GM23338 (cell line): ENCODE data around the gene KRT25. TPM values are rescaled to one million over a fixed set of nuclear protein-coding genes. Genes with fewer than 3 reads are reported as not detected.

Source experiments
- ATAC-seq: fragments of 200-7000 bp; cut with Tn5 transposase; 3 replicates; pipeline ENCODE4 v1.9.1; 2020
- DNase-seq: peaks from one replicate; pipeline ENCODE4 v3.0.0-alpha.2; 2015; ENCODE audit warnings: low spot score
- H2AFZ ChIP-seq: fragments of 200-600 bp; sonication (generic); 2 replicates; pipeline ENCODE4 v1.8.0; 2016; ENCODE audit warnings: antibody characterized with exemption, mild to moderate bottlenecking, moderate library complexity
- H3F3A ChIP-seq: fragments of 200-600 bp; sonication (generic); replicated peaks from 2 replicates; pipeline ENCODE4 v1.8.0; 2017; ENCODE audit warnings: antibody characterized with exemption, mixed run types, low read depth
- H3K27ac ChIP-seq: fragments of 200-600 bp; sonication (generic); 2 replicates; pipeline ENCODE4 v1.6.1; 2016; ENCODE audit warnings: low read depth
- H3K27me3 ChIP-seq: fragments of 200-600 bp; sonication (generic); 2 replicates; pipeline ENCODE4 v1.8.0; 2016; ENCODE audit warnings: mild to moderate bottlenecking, mixed run types, moderate library complexity; ENCODE audit not compliant: insufficient read depth
- H3K36me3 ChIP-seq: fragments of 200-600 bp; sonication (generic); 2 replicates; pipeline ENCODE4 v1.8.0; 2016; ENCODE audit warnings: mild to moderate bottlenecking; ENCODE audit not compliant: insufficient read depth
- H3K4me1 ChIP-seq: fragments of 200-600 bp; sonication (generic); 2 replicates; pipeline ENCODE4 v1.8.0; 2016; ENCODE audit warnings: mild to moderate bottlenecking, moderate library complexity; ENCODE audit not compliant: insufficient read depth
- H3K4me2 ChIP-seq: fragments of 200-600 bp; sonication (generic); 2 replicates; pipeline ENCODE4 v1.7.1; 2017; ENCODE audit warnings: mixed run types
- H3K4me3 ChIP-seq: fragments of 200-600 bp; sonication (generic); 2 replicates; pipeline ENCODE4 v1.6.1; 2016; ENCODE audit warnings: mixed run types
- H3K79me2 ChIP-seq: fragments of 200-600 bp; sonication (generic); replicated peaks from 2 replicates; pipeline ENCODE4 v1.8.0; 2017; ENCODE audit warnings: mild to moderate bottlenecking; ENCODE audit not compliant: insufficient read depth
- H3K9me2 ChIP-seq: fragments of 200-600 bp; sonication (generic); 2 replicates; pipeline ENCODE4 v1.8.0; 2017; ENCODE audit not compliant: insufficient read depth
- H4K20me1 ChIP-seq: fragments of 200-600 bp; sonication (generic); replicated peaks from 2 replicates; pipeline ENCODE4 v1.8.0; 2017; ENCODE audit warnings: mild to moderate bottlenecking; ENCODE audit not compliant: insufficient read depth
- H3K27ac Mint-ChIP-seq: 2 replicates; pipeline ENCODE4 v1.8.0; 2020; ENCODE audit warnings: inconsistent platforms, mild to moderate bottlenecking, moderate library complexity, mixed read lengths
- H3K27me3 Mint-ChIP-seq: 3 replicates; pipeline ENCODE4 v1.8.0; 2022; ENCODE audit warnings: low read depth, mild to moderate bottlenecking, moderate library complexity, mixed read lengths, inconsistent platforms; ENCODE audit not compliant: insufficient read depth, poor library complexity
- H3K36me3 Mint-ChIP-seq: 3 replicates; pipeline ENCODE4 v1.8.0; 2021; ENCODE audit warnings: low read depth, mild to moderate bottlenecking, inconsistent platforms, moderate library complexity, mixed read lengths
- H3K4me1 Mint-ChIP-seq: 3 replicates; pipeline ENCODE4 v1.8.0; 2020; ENCODE audit warnings: mild to moderate bottlenecking, inconsistent platforms, mixed read lengths
- H3K4me3 Mint-ChIP-seq: 3 replicates; pipeline ENCODE4 v1.8.0; 2021; ENCODE audit warnings: moderate library complexity, mild to moderate bottlenecking, inconsistent platforms, mixed read lengths
- H3K9me3 Mint-ChIP-seq: 3 replicates; pipeline ENCODE4 v1.8.0; 2020; ENCODE audit warnings: moderate library complexity, mild to moderate bottlenecking, inconsistent platforms, mixed read lengths
- CREB1 ChIP-seq: fragments of 250-450 bp; sonication (Bioruptor Pico); IDR thresholded peaks from 2 replicates; pipeline ENCODE4 v1.5.0; 2020; ENCODE audit warnings: low read depth, mild to moderate bottlenecking, moderate library complexity
- EZH2 ChIP-seq: fragments of 200-600 bp; sonication (generic); IDR thresholded peaks from one replicate; pipeline ENCODE4 v1.8.0; 2017; ENCODE audit warnings: antibody characterized with exemption, mild to moderate bottlenecking, low read depth; ENCODE audit not compliant: unreplicated experiment
- JUNB ChIP-seq: IDR thresholded peaks from one replicate; pipeline ENCODE4 v1.6.1; 2016; ENCODE audit warnings: antibody characterized with exemption; ENCODE audit not compliant: unreplicated experiment
- NANOG ChIP-seq: IDR thresholded peaks from 2 replicates; pipeline ENCODE4 v1.6.1; 2016; ENCODE audit warnings: antibody characterized with exemption, borderline replicate concordance
- POLR2AphosphoS5 ChIP-seq: IDR thresholded peaks from 2 replicates; pipeline ENCODE4 v1.6.1; 2016; ENCODE audit warnings: antibody characterized with exemption, low read depth
- STAT1 ChIP-seq: IDR thresholded peaks from one replicate; pipeline ENCODE4 v1.6.1; 2016; ENCODE audit warnings: antibody characterized with exemption; ENCODE audit not compliant: unreplicated experiment
- ZNF331 ChIP-seq: fragments of 250-450 bp; sonication (Bioruptor Pico); IDR thresholded peaks from 2 replicates; pipeline ENCODE4 v1.5.0; 2020; ENCODE audit warnings: low read depth, mild to moderate bottlenecking, moderate library complexity
- polyA plus RNA-seq: library from polyadenylated mRNA; unstranded; fragments of >200 nt; fragmentation: Nextera tagmentation; extraction: Ambion mirVana; gene quantifications from 2 replicates; pipeline ENCODE4 v1.2.1, GENCODE V29; 2016
- total RNA-seq: library from RNA; depleted of rRNA; stranded (reverse); fragments of >200 nt; shearing (Covaris generic); gene quantifications from 2 replicates; pipeline ENCODE4 v1.2.3, GENCODE V29; 2014
- TF ChIP-seq, protein P1 (sequence below): fragments of 250-450 bp; sonication (Bioruptor Pico); IDR thresholded peaks from 2 replicates; pipeline ENCODE4 v1.5.0; 2020; ENCODE audit warnings: mild to moderate bottlenecking, moderate library complexity
- TF ChIP-seq, protein P2 (sequence below): IDR thresholded peaks from 2 replicates; pipeline ENCODE4 v1.6.1; 2016; ENCODE audit warnings: antibody characterized with exemption
- TF ChIP-seq, protein P3 (sequence below), 2 experiments: fragments of 200-600 bp in 1 of 2; sonication (generic) in 1 of 2; conservative IDR thresholded peaks; 2 replicates each; pipeline versions ENCODE4 v1.5.1 to v1.6.1; 2016 to 2017; ENCODE audit warnings: antibody characterized with exemption in 2 of 2, low read depth in 2 of 2, mild to moderate bottlenecking in 2 of 2, moderate library complexity in 1 of 2

The KRT25 gene
- total and polyA plus RNA-seq, 2 experiments from 2014 or later, result not detected

DNA sequence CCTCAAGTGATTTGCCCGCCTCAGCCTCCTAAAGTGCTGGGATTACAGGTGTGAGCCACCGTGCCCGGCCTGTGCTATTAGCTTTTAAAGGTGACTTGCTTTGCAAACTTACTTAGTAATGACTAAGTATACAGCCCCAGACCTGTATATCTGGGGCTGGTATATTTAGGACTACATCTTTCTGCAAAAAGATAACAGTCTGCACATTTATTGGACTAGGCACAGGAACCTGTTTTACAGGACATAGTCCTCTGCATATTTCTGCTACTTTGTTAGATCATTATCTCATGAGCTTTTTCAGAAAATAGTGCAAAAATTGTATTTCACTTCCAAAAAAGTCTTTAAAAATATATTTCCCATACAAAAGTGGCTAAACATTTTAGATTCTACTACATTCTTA, 52.9 kb downstream of the KRT25 start:
- Histone ChIP-seq H3K4me1 (no peaks in the 10 kb centered on the region), H3K4me3 (no peak overlapping the region), H3K9me2 (no peaks in the 10 kb centered on the region), H3K36me3 (no peaks in the 10 kb centered on the region), H4K20me1 (no peaks in the 10 kb centered on the region), H3K79me2 (no peaks in the 10 kb centered on the region), H2AFZ (no peak overlapping the region), H3K4me2 (no peak overlapping the region), H3K27me3 (no peaks in the 10 kb centered on the region), H3F3A (no peaks in the 10 kb centered on the region), H3K27ac (no peak overlapping the region)
- H3K27ac Mint-ChIP-seq, result no peak overlapping the region
- no peaks in the 10 kb centered on the region for H3K36me3 Mint-ChIP-seq
- H3K9me3 Mint-ChIP-seq, result no peaks in the 10 kb centered on the region
- peaks cover 4% of the 10 kb centered on the region; the same call in 1 of the 3 replicates for H3K4me1 Mint-ChIP-seq
- ATAC-seq (no peak), DNase-seq (no peak)
- TF ChIP-seq ZNF331 (CRISPR knock-in tag), result no peak
- no peak for TF ChIP-seq JUNB
- TF ChIP-seq, protein P1, sequence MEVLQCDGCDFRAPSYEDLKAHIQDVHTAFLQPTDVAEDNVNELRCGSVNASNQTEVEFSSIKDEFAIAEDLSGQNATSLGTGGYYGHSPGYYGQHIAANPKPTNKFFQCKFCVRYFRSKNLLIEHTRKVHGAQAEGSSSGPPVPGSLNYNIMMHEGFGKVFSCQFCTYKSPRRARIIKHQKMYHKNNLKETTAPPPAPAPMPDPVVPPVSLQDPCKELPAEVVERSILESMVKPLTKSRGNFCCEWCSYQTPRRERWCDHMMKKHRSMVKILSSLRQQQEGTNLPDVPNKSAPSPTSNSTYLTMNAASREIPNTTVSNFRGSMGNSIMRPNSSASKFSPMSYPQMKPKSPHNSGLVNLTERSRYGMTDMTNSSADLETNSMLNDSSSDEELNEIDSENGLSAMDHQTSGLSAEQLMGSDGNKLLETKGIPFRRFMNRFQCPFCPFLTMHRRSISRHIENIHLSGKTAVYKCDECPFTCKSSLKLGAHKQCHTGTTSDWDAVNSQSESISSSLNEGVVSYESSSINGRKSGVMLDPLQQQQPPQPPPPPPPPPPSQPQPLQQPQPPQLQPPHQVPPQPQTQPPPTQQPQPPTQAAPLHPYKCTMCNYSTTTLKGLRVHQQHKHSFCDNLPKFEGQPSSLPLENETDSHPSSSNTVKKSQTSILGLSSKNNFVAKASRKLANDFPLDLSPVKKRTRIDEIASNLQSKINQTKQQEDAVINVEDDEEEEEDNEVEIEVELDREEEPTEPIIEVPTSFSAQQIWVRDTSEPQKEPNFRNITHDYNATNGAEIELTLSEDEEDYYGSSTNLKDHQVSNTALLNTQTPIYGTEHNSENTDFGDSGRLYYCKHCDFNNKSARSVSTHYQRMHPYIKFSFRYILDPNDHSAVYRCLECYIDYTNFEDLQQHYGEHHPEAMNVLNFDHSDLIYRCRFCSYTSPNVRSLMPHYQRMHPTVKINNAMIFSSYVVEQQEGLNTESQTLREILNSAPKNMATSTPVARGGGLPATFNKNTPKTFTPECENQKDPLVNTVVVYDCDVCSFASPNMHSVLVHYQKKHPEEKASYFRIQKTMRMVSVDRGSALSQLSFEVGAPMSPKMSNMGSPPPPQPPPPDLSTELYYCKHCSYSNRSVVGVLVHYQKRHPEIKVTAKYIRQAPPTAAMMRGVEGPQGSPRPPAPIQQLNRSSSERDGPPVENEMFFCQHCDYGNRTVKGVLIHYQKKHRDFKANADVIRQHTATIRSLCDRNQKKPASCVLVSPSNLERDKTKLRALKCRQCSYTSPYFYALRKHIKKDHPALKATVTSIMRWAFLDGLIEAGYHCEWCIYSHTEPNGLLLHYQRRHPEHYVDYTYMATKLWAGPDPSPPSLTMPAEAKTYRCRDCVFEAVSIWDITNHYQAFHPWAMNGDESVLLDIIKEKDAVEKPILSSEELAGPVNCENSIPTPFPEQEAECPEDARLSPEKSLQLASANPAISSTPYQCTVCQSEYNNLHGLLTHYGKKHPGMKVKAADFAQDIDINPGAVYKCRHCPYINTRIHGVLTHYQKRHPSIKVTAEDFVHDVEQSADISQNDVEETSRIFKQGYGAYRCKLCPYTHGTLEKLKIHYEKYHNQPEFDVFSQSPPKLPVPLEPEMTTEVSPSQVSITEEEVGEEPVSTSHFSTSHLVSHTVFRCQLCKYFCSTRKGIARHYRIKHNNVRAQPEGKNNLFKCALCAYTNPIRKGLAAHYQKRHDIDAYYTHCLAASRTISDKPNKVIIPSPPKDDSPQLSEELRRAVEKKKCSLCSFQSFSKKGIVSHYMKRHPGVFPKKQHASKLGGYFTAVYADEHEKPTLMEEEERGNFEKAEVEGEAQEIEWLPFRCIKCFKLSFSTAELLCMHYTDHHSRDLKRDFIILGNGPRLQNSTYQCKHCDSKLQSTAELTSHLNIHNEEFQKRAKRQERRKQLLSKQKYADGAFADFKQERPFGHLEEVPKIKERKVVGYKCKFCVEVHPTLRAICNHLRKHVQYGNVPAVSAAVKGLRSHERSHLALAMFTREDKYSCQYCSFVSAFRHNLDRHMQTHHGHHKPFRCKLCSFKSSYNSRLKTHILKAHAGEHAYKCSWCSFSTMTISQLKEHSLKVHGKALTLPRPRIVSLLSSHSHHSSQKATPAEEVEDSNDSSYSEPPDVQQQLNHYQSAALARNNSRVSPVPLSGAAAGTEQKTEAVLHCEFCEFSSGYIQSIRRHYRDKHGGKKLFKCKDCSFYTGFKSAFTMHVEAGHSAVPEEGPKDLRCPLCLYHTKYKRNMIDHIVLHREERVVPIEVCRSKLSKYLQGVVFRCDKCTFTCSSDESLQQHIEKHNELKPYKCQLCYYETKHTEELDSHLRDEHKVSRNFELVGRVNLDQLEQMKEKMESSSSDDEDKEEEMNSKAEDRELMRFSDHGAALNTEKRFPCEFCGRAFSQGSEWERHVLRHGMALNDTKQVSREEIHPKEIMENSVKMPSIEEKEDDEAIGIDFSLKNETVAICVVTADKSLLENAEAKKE, result no peak
- TF ChIP-seq POLR2AphosphoS5, result no peak
- TF ChIP-seq EZH2, result no peak
- H3K4me3 Mint-ChIP-seq, result no peak overlapping the region
- no peaks in the 10 kb centered on the region for H3K27me3 Mint-ChIP-seq

DNA sequence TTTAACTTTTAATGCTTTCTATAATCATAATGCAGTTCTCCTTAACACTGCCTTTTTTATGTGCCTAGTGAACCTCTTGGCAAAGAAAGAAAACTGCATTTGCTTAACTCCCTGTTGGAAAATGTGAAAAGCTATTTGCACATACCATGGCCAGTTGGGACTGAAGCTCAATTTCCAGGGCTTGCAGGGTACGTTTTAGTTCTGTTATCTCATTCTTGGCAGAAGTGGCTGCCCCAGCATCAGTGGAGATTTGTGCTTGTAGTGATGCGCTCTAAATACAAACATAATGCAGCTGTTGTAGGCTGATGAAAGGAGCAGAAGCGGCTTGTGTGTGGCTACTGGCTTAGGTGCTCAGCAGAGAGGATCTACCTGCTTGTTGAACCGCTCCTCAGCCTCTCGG, 55.3 kb downstream of the KRT25 start:
- H3K36me3 Mint-ChIP-seq, result no peaks in the 10 kb centered on the region
- peak; percentile 54; the same call in 2 of the 3 replicates for ATAC-seq
- Histone ChIP-seq H3K4me2 (no peak overlapping the region), H3F3A (no peaks in the 10 kb centered on the region), H4K20me1 (no peaks in the 10 kb centered on the region), H3K4me1 (no peaks in the 10 kb centered on the region), H3K9me2 (no peaks in the 10 kb centered on the region), H3K4me3 (no peak overlapping the region), H3K79me2 (no peaks in the 10 kb centered on the region), H2AFZ (no peak overlapping the region; the same call in 1 of the 2 replicates), H3K27me3 (no peaks in the 10 kb centered on the region), H3K27ac (no peak overlapping the region), H3K36me3 (no peaks in the 10 kb centered on the region)
- peaks cover 4% of the 10 kb centered on the region; the same call in 1 of the 3 replicates for H3K4me1 Mint-ChIP-seq
- no peak overlapping the region for H3K4me3 Mint-ChIP-seq
- no peak for TF ChIP-seq STAT1
- TF ChIP-seq, protein P2, sequence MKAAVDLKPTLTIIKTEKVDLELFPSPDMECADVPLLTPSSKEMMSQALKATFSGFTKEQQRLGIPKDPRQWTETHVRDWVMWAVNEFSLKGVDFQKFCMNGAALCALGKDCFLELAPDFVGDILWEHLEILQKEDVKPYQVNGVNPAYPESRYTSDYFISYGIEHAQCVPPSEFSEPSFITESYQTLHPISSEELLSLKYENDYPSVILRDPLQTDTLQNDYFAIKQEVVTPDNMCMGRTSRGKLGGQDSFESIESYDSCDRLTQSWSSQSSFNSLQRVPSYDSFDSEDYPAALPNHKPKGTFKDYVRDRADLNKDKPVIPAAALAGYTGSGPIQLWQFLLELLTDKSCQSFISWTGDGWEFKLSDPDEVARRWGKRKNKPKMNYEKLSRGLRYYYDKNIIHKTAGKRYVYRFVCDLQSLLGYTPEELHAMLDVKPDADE, result no peak
- TF ChIP-seq CREB1 (CRISPR knock-in tag), result no peak
- TF ChIP-seq, protein P3, sequence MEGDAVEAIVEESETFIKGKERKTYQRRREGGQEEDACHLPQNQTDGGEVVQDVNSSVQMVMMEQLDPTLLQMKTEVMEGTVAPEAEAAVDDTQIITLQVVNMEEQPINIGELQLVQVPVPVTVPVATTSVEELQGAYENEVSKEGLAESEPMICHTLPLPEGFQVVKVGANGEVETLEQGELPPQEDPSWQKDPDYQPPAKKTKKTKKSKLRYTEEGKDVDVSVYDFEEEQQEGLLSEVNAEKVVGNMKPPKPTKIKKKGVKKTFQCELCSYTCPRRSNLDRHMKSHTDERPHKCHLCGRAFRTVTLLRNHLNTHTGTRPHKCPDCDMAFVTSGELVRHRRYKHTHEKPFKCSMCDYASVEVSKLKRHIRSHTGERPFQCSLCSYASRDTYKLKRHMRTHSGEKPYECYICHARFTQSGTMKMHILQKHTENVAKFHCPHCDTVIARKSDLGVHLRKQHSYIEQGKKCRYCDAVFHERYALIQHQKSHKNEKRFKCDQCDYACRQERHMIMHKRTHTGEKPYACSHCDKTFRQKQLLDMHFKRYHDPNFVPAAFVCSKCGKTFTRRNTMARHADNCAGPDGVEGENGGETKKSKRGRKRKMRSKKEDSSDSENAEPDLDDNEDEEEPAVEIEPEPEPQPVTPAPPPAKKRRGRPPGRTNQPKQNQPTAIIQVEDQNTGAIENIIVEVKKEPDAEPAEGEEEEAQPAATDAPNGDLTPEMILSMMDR (conservative IDR thresholded peaks at IDR 0.05; ENCODE audit: low read depth in 2 of 2), result no peak
- TF ChIP-seq NANOG, result no peak
- H3K27ac Mint-ChIP-seq, result peak overlapping the region; percentile 49; the same call in 1 of the 2 replicates
- H3K9me3 Mint-ChIP-seq, result no peaks in the 10 kb centered on the region
- DNase-seq, result no peak
- H3K27me3 Mint-ChIP-seq, result no peaks in the 10 kb centered on the region
